Trophoblast cell (in vitro differentiated cells and primary cell): ENCODE results near the gene ST6GALNAC3.
A peak's percentile ranks its signal among the peaks of the same experiment; 100 is the strongest.

ENCODE experiments used
- DNase-seq, 2 donors: peaks; one replicate each; pipeline ENCODE4 v3.0.0-alpha.2; 2016
- H2AFZ ChIP-seq: 2 replicates; pipeline ENCODE4 v1.6.1; 2013; ENCODE audit warnings: low read length, moderate library complexity, mild to moderate bottlenecking; ENCODE audit not compliant: insufficient read depth, poor library complexity
- H2AK5ac ChIP-seq: 2 replicates; pipeline ENCODE4 v1.6.1; 2013; ENCODE audit warnings: mild to moderate bottlenecking, low read length
- H2BK120ac ChIP-seq: 2 replicates; pipeline ENCODE4 v1.6.1; 2013; ENCODE audit warnings: low read length, mild to moderate bottlenecking, moderate library complexity; ENCODE audit not compliant: insufficient read depth, poor library complexity
- H2BK12ac ChIP-seq: 2 replicates; pipeline ENCODE4 v1.6.1; 2013; ENCODE audit warnings: mild to moderate bottlenecking, low read length, moderate library complexity
- H2BK5ac ChIP-seq: 2 replicates; pipeline ENCODE4 v1.6.1; 2013; ENCODE audit warnings: low read length, low read depth, moderate library complexity, mild to moderate bottlenecking; ENCODE audit not compliant: poor library complexity
- H3K14ac ChIP-seq: 2 replicates; pipeline ENCODE4 v1.6.1; 2013; ENCODE audit warnings: mild to moderate bottlenecking, low read length
- H3K18ac ChIP-seq: 2 replicates; pipeline ENCODE4 v1.6.1; 2013; ENCODE audit warnings: mild to moderate bottlenecking, low read length
- H3K23ac ChIP-seq: 2 replicates; pipeline ENCODE4 v1.6.1; 2013; ENCODE audit warnings: low read length
- H3K27ac ChIP-seq: 2 replicates; pipeline ENCODE4 v1.5.1; 2013; ENCODE audit warnings: low read depth, mild to moderate bottlenecking, inconsistent platforms, low read length, moderate library complexity
- H3K27me3 ChIP-seq: 2 replicates; pipeline ENCODE4 v1.6.1; 2013; ENCODE audit warnings: inconsistent platforms, mild to moderate bottlenecking, low read length, moderate library complexity; ENCODE audit not compliant: insufficient read depth
- H3K36me3 ChIP-seq, 2 experiments: 1 replicate in 1 of 2; 2 replicates in 1 of 2; pipeline ENCODE4 v1.6.1; 2013; ENCODE audit warnings: low read length in 2 of 2, mild to moderate bottlenecking in 2 of 2, moderate library complexity in 1 of 2; ENCODE audit not compliant: insufficient read depth in 2 of 2, control insufficient read depth in 1 of 2
- H3K4ac ChIP-seq: 2 replicates; pipeline ENCODE4 v1.6.1; 2013; ENCODE audit warnings: low read depth, mild to moderate bottlenecking, low read length, moderate library complexity
- H3K4me1 ChIP-seq, 2 experiments: 1 replicate in 1 of 2; 2 replicates in 1 of 2; pipeline ENCODE4 v1.6.1; 2013; ENCODE audit warnings: low read length in 2 of 2, mild to moderate bottlenecking in 2 of 2, moderate library complexity in 1 of 2; ENCODE audit not compliant: insufficient read depth in 2 of 2, control insufficient read depth in 1 of 2
- H3K4me2 ChIP-seq: 2 replicates; pipeline ENCODE4 v1.6.1; 2013; ENCODE audit warnings: inconsistent platforms, mild to moderate bottlenecking, low read length, moderate library complexity
- H3K4me3 ChIP-seq: 2 replicates; pipeline ENCODE4 v1.5.1; 2013; ENCODE audit warnings: mild to moderate bottlenecking, low read depth, low read length, inconsistent platforms
- H3K79me1 ChIP-seq: one replicate; pipeline ENCODE4 v1.6.1; 2013; ENCODE audit warnings: low read length
- H3K79me2 ChIP-seq: 2 replicates; pipeline ENCODE4 v1.6.1; 2013; ENCODE audit warnings: low read length, mild to moderate bottlenecking; ENCODE audit not compliant: control insufficient read depth, insufficient read depth, poor library complexity
- H3K9ac ChIP-seq: 2 replicates; pipeline ENCODE4 v1.6.1; 2013; ENCODE audit warnings: mild to moderate bottlenecking, low read length
- H3K9me3 ChIP-seq: 2 replicates; pipeline ENCODE4 v1.6.1; 2013; ENCODE audit warnings: low read depth, mild to moderate bottlenecking, control low read depth, inconsistent platforms, low read length; ENCODE audit not compliant: insufficient read depth
- H4K12ac ChIP-seq: 2 replicates; pipeline ENCODE4 v1.6.1; 2013; ENCODE audit warnings: low read depth, mild to moderate bottlenecking, low read length, moderate library complexity
- H4K8ac ChIP-seq: 2 replicates; pipeline ENCODE4 v1.6.1; 2013; ENCODE audit warnings: low read depth, mild to moderate bottlenecking, low read length, moderate library complexity
- H4K91ac ChIP-seq: one replicate; pipeline ENCODE4 v1.6.1; 2013; ENCODE audit warnings: low read depth, mild to moderate bottlenecking, low read length, moderate library complexity
- WGBS: extraction: QIAGEN DNeasy Blood & Tissue Kit; methylation state at CpG from one replicate; pipeline ENCODE4 v1.1.7; 2013; ENCODE audit warnings: missing lambda C conversion rate; ENCODE audit not compliant: insufficient read length, insufficient coverage; ENCODE audit errors: extremely low coverage; 5-methylcytosine and 5-hydroxymethylcytosine counted together

The ST6GALNAC3 gene

DNA sequence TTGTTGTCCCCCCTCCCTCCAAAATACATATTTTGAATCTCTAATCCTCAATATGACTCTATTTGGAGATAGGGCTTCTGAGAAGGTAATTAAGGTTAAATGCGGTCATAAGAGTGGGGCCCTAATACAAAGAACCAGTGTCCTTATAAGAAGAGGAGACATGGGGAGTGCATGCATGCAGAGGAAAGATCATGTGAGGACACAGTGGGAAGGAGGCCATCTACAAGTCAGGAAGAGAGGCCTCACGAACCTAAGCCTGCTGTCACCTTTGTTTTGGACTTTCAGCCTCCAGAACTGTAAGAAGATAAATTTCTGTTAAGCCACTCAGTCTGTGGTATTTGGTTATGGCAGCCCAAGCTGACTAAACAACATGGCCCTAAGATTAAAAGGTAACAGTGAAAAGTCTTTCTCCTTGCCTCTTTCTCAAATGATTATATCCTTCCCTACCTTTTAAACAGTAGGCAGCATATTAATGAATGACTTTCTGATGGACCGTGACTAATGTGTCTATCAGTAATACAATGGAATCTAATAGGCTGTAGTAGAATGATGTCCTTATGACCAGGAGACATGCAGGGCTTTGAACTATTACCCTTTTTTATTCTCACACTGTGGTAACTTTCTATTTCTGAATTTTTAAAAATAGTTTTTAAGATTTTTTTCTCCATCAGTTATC, 40.6 kb upstream of the ST6GALNAC3 start:
- H2BK5ac ChIP-seq: no peak overlapping the region
- H3K14ac ChIP-seq: no peak overlapping the region
- no peaks in the 10 kb centered on the region for H3K36me3 ChIP-seq
- H3K4me1 ChIP-seq: peaks cover 0 to 2% of the 10 kb centered on the region in 2 experiments
- H3K4me3 ChIP-seq: no peak overlapping the region
- H2AFZ ChIP-seq: no peak overlapping the region
- H2BK12ac ChIP-seq: peak overlapping the region; percentile 69
- H3K79me1 ChIP-seq: peaks cover 3% of the 10 kb centered on the region
- no peak overlapping the region for H3K4ac ChIP-seq
- H4K8ac ChIP-seq: no peak overlapping the region
- no peak overlapping the region for H4K12ac ChIP-seq
- no peak overlapping the region for H3K27ac ChIP-seq
- H2AK5ac ChIP-seq: no peak overlapping the region
- no peaks in the 10 kb centered on the region for H3K27me3 ChIP-seq
- no peak overlapping the region for H3K23ac ChIP-seq
- WGBS: no CpG with 5 or more reads among the region's 3 CpGs
- H3K4me2 ChIP-seq: no peak overlapping the region
- no peaks in the 10 kb centered on the region for H3K9me3 ChIP-seq
- no peak for DNase-seq
- H4K91ac ChIP-seq: no peak overlapping the region
- no peak overlapping the region for H3K18ac ChIP-seq
- peak overlapping the region; percentile 94 for H2BK120ac ChIP-seq
- H3K79me2 ChIP-seq: no peaks in the 10 kb centered on the region
- no peak overlapping the region for H3K9ac ChIP-seq

DNA sequence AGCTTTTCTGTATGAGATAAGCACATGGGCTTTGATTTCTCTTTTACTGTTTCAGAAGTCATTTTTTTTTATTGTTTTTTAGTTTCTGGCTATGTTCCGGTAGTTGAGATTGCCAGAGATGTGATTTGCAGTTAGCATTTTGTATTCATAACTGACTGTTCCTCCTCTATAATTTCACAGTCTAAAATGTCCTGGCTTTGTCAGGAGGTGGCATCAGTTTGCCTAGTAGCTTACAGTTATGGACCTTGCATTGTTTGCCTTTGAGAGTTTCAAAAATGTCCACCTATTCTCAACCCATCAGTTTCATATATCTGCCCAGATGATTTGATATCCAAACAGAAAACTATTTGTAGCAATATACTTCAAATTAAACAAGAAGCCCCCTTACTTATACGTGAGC, 39.5 kb upstream of the ST6GALNAC3 start:
- Histone ChIP-seq H3K23ac (no peak overlapping the region), H3K4me2 (no peak overlapping the region), H3K79me2 (no peaks in the 10 kb centered on the region), H3K27me3 (no peaks in the 10 kb centered on the region), H3K4me1 (peaks cover 0 to 4% of the 10 kb centered on the region in 2 experiments), H2BK120ac (no peak overlapping the region), H2BK5ac (no peak overlapping the region), H3K9ac (no peak overlapping the region), H2AFZ (no peak overlapping the region), H3K36me3 (no peaks in the 10 kb centered on the region), H3K4me3 (no peak overlapping the region), H4K12ac (no peak overlapping the region), H2AK5ac (no peak overlapping the region), H4K8ac (no peak overlapping the region), H4K91ac (no peak overlapping the region), H3K9me3 (no peaks in the 10 kb centered on the region), H3K4ac (no peak overlapping the region), H2BK12ac (no peak overlapping the region), H3K18ac (no peak overlapping the region), H3K14ac (no peak overlapping the region), H3K27ac (no peak overlapping the region), H3K79me1 (peaks cover 5% of the 10 kb centered on the region)
- WGBS: no CpG with 5 or more reads among the region's 2 CpGs
- DNase-seq: peak in 1 of 2 donors; percentile 28

- no peak for DNase-seq
- H3K36me3 ChIP-seq: no peaks in the 10 kb centered on the region
- no peak overlapping the region for H3K18ac ChIP-seq
- peak overlapping the region; percentile 31 for H2BK120ac ChIP-seq
- no peak overlapping the region for H3K4me3 ChIP-seq
- H3K27me3 ChIP-seq: no peaks in the 10 kb centered on the region
- H3K4me2 ChIP-seq: no peak overlapping the region
- peaks cover 3 to 7% of the 10 kb centered on the region in 2 experiments for H3K4me1 ChIP-seq
- H2BK5ac ChIP-seq: peak overlapping the region; percentile 76
- H2BK12ac ChIP-seq: no peak overlapping the region
- H3K4ac ChIP-seq: no peak overlapping the region
- no peak overlapping the region for H4K8ac ChIP-seq
- H4K91ac ChIP-seq: peak overlapping the region; percentile 43
- no peak overlapping the region for H2AK5ac ChIP-seq
- no peaks in the 10 kb centered on the region for H3K9me3 ChIP-seq
- H3K79me2 ChIP-seq: no peaks in the 10 kb centered on the region
- H3K27ac ChIP-seq: no peak overlapping the region
- H3K9ac ChIP-seq: no peak overlapping the region
- no peak overlapping the region for H3K14ac ChIP-seq
- no peak overlapping the region for H4K12ac ChIP-seq
- peaks cover 8% of the 10 kb centered on the region for H3K79me1 ChIP-seq
- no CpG with 5 or more reads among the region's 4 CpGs for WGBS
- H3K23ac ChIP-seq: no peak overlapping the region
- H2AFZ ChIP-seq: no peak overlapping the region
These were observed 37.2 kb upstream of the ST6GALNAC3 start for GRCh38 chr1:76037324-76037723.

DNA sequence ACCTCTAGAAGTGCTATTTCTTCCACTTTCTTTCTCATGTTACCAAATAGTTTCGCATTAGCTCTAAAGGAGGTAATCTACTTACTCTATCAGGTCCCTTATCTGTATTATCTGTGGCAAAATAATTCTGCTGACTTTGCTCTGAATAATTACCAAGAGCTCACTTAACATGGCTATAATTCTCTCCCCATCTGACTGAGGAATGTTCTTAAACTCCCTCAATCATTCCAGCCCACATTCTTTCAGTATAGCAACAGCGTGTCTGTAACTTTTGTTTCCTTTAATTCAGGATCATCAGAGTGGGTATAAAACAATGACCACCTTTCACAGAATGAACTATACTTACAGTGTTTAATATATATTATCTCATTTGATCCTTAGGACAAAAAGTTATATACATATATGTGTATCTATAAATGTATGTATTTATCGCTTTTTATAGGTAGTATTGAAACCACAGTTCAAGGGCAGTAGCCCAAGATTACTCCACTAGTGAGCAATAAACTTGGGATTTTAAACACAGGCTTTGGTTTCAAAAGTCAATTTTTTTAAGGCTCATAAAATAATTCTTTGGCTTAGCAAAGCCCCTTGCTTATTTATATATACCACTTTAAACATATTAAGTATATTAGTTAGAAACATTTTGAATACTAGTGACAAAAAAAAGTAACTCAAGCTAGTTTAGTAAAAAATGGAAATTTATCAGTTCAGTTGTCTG, 36.1 kb upstream of the ST6GALNAC3 start:
- no CpG with 5 or more reads among the region's 3 CpGs for WGBS
- H4K91ac ChIP-seq: peak overlapping the region; percentile 66
- no peak overlapping the region for H3K4me2 ChIP-seq
- no peak overlapping the region for H2AK5ac ChIP-seq
- no peak overlapping the region for H3K9ac ChIP-seq
- DNase-seq: peak in 1 of 2 donors; percentile 48
- no peak overlapping the region for H3K4me3 ChIP-seq
- peak overlapping the region; percentile 71 for H3K27ac ChIP-seq
- H3K27me3 ChIP-seq: no peaks in the 10 kb centered on the region
- H3K79me2 ChIP-seq: no peaks in the 10 kb centered on the region
- no peak overlapping the region for H3K18ac ChIP-seq
- no peak overlapping the region for H3K14ac ChIP-seq
- H4K12ac ChIP-seq: no peak overlapping the region
- no peak overlapping the region for H3K4ac ChIP-seq
- no peak overlapping the region for H2AFZ ChIP-seq
- peak overlapping the region; percentile 80 for H2BK120ac ChIP-seq
- peak overlapping the region; percentile 34 for H2BK5ac ChIP-seq
- H3K79me1 ChIP-seq: peaks cover 8% of the 10 kb centered on the region
- H3K23ac ChIP-seq: no peak overlapping the region
- peak overlapping the region; percentile 77 for H4K8ac ChIP-seq
- H2BK12ac ChIP-seq: peak overlapping the region; percentile 8
- no peaks in the 10 kb centered on the region for H3K36me3 ChIP-seq
- H3K4me1 ChIP-seq: peaks cover 3 to 7% of the 10 kb centered on the region in 2 experiments
- H3K9me3 ChIP-seq: no peaks in the 10 kb centered on the region
